GM18870 (cell line): ENCODE data around the gene PPP3CA.

Experiments
- ATAC-seq: cut with Tn5 transposase; IDR thresholded peaks from one replicate; pipeline ENCODE4 v1.9.1; 2021; ENCODE audit warnings: moderate library complexity; ENCODE audit not compliant: unreplicated experiment

PPP3CA gene

DNA sequence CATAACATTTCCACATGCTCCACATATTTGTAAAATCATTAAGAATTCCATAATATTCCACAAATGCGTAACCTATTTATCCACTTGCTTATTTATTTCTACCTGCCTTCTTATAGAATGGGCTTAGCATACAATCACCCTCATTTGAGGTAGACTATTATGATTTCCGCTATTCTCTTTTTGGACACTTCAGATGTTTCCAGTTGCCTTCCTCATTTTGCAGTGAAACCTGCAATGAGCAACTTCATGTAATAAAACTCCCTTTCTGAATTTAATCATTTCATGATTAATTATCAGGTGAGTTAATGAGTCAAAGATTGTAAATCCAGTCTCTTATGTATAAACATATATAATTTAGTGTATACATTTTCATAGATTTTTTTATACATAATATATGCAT is 58.0 kb downstream of the PPP3CA start:
- ATAC-seq = no peak

DNA sequence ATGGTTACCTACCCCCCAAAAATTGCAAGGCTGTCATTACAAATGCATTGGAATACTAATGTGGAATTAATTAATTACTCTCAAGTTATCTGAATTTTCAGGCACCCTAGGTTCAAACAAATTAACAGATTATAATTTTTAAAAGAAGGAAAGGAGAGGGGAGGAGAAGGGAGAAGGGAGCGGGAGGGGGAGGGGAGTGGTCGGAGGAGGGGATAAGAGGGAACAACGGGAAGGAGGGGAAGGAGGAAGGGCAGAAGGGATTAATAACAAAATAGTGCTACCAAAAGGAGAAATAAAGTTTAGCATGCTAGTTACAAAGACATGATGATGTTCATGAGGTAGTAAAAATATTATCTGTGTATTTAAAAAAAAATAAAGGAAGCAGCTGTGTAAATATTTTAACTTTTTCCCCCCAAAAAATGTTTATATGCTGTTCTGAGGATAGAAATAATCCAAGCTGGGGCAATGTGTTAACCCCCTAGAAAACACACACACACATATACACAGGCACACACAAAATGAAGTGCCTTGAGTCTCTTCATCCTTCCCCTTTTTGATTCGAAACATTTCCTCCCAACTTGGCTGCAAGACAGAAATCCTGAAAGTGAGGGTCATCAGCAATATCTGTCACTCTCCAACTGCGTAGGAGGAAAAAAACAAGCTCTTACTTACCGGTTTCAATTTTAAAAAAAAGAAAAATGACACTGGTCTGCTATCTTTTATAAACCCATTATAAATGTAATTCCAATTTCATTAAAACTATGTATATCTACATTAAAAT is 58.8 kb downstream of the PPP3CA start:
- ATAC-seq = no peak

- ATAC-seq = no peak
Measured at GRCh38 chr4:101287324-101287723, 60.0 kb downstream of the PPP3CA start.

DNA sequence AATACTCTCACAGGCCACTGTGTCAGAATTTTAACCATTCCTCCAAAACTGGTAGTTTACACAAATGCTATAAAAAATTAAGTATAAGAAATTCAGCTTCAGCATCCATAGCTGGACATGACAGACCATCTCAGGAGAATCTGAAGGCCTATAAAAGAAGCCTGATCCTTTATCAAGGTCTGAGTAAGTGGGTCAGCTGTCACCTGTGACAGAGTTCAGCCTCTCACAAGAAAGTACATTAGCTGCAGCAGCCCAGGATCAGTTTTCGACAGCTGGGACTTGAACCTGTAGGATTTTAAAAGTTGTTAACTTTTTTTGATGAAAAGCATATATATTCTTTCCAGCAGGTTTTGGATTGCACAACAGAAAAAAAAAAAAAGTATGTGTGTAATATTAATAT is 60.7 kb downstream of the PPP3CA start:
- no peak for ATAC-seq

- ATAC-seq = no peak
Measured at GRCh38 chr4:101285985-101286384, 61.3 kb downstream of the PPP3CA start.

GRCh38 chr4:101284546-101284945 is 62.8 kb downstream of the PPP3CA start:
- ATAC-seq = no peak

DNA sequence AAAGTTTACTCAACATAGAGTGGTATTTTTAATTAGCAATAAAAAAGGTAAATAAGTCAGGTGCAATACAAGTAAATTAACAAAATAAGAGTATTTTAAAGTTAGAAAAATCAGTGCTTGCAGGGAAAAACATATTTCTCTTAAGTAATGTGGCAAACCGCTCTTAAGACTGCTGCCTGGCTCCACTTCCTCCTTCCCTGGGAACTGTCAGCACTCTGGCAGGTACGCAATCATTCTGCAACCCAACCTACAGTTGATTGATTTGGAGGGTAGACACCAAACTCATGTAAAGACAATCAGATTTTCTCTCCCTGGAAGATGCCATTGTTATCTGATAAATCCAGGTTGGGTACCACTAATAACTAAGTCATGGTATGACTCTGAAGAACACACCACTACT is 63.9 kb downstream of the PPP3CA start:
- no peak for ATAC-seq

- ATAC-seq = no peak
Measured at GRCh38 chr4:101282076-101282844, 65.1 kb downstream of the PPP3CA start.

GRCh38 chr4:101280866-101281600 is 66.3 kb downstream of the PPP3CA start:
- ATAC-seq = no peak

DNA sequence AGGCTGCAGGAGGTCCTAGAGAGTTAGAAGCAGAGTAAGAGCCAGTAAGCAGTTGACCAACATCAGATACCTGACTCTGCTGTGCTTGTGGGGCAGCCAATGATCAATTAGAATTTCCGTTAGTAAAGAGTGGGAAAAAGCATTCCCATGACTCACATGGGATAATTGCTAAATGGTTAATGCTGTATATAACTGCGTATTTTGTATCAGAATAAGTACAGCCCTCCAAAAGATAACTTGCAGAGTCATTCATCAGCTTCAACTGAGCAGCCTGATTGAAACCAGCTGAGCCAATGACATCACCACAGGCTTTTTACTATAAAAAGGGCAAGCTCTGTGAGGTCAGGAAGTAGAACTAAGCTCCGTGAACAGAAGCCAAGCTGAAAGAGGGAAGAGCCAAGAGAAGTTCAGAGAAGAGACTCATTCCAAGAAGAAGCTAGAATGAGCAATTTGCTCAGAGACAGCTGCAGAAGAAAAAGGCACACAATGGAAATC is 67.9 kb downstream of the PPP3CA start:
- ATAC-seq = peak; percentile 70

- no peak for ATAC-seq
Measured at GRCh38 chr4:101277671-101278070, 69.7 kb downstream of the PPP3CA start.

- ATAC-seq = no peak
Measured at GRCh38 chr4:101276661-101277060, 70.7 kb downstream of the PPP3CA start.

DNA sequence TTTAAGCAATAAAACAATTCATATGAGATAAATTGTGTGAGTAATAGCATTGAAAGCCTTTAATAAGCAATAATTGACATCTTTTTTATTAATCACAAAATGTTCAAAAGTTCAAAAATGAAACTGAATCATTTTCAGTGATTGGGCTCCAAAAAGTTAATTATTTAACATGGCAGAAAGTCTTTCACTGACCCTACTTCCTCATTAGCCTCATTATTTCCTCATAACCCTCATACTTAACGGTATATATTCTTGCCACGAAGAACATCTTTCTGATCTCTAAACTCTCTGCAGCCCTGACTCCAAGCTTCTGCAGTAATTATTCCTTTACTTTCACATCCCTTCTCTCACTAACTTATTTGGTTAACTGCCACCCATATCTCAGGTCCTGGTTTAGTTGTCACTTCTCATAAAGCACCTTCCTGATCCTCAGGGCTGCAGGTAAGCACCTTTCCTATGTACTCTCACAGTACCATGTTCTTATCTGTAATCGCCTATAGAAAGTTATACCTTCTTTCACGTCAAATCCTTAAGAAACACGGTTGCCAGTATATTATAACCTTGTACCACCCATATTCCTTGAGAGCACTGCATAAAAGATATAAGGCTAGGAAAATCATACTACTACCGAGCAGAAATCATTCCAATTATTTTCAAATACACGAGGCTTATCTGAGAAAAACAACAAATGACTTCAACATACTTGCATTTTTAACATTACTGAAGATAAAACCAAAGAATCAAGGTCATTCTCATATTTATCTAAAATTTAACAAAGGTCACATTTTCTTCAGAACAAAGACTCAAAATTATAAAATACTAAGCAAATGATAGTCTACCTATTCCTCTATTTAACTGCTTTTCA is 72.2 kb downstream of the PPP3CA start:
- ATAC-seq = peak; percentile 67

GRCh38 chr4:101271516-101271915 is 75.8 kb downstream of the PPP3CA start:
- ATAC-seq = no peak

DNA sequence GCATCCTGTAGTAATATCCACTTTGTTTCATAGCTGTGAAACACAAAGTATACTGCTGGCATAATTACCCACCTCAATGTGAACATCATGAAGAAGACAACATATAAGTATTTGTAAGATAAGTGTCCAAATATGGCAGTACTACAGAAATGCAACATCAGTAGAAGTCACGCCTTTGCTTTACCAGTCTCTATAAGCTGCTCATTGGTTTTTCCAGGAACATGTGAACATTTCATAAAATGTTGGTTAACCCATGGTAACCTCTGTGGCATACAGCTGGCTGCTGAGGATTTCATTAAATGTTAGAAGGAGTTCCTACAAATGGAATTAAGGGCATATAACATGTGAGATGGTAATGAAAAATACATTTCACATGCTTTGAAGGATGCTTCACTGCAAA is 77.6 kb downstream of the PPP3CA start:
- no peak for ATAC-seq

DNA sequence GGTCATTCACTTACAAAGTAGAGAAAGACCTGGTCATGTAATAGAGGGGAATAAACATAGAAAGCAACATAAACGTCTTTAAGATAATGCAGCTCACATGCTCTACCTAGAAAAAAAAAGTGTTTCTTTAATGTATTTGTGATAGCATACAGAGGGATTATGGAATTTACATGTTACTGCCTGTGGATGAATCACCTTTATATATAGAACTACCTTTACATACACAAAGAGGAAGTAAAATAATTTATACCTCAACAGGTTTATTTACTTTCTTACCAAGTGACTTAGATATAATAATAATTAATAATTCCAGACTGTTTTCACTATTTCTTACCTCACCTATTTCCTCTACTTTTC is 81.5 kb downstream of the PPP3CA start:
- no peak for ATAC-seq

- no peak for ATAC-seq
Measured at GRCh38 chr4:101264993-101265815, 82.1 kb downstream of the PPP3CA start.

DNA sequence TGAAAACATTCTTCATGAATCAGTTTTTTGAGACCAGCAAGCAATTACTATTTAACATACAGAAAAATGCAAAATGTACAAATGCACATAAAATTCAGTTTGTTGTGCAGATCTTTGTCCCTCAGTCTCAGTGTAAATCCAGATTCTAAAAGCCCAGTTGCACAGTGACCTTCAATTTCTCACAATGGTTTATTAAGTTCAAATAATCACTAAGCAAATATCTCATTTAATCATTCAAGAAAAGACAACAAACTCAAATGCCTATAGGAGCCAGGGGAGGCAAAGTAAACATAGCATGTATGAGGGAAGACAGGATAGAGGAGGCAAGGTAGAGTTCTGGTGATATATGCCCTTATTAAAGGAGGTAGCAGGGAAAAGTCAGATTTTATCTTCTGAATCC is 82.8 kb downstream of the PPP3CA start:
- no peak for ATAC-seq

DNA sequence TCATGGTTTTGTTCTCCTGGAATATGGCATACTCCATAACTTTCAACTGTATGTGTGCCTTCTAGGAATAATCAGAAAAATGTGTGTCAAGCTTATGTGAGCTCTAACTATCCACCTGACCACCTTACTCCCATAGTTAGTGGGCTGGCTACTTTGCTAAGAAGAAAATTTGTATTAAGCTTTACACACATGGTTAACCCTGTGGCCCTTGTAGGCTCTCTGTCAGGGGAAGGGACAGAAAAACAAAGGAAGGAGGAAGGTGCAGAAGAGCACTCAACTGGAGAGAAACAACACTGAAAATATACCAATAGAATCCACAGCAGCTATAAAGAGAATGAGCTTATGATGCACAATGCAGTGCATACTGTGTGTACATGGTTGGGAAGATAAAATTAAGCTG is 84.6 kb downstream of the PPP3CA start:
- ATAC-seq = peak; percentile 29

- peak; percentile 98 for ATAC-seq
Measured at GRCh38 chr4:101259876-101260275, 87.5 kb downstream of the PPP3CA start.
